Measurements from ENCODE around the gene ATRIP.

Gene ATRIP

GRCh38 chr3:48440590-48440958 is 6.0 kb upstream of the ATRIP start:
- H4K91ac ChIP-seq (ENCODE audit: low read depth, low read length, poor library complexity), result no peak overlapping the region
- H2BK15ac ChIP-seq (ENCODE audit: low read length), result no peak overlapping the region
- H4K8ac ChIP-seq (ENCODE audit: low read depth, low read length), result no peak overlapping the region
- no peak overlapping the region for H3K4ac ChIP-seq (ENCODE audit: low read length)
- peak overlapping the region; percentile 78 to 93 for H3K4me3 ChIP-seq (ENCODE audit: low read length in 2 of 2)
- peak overlapping the region; percentile 35 for H3K18ac ChIP-seq (ENCODE audit: low read length)
- no peak overlapping the region for H2BK5ac ChIP-seq (ENCODE audit: low read length)
- peak overlapping the region; percentile 85 for H2AFZ ChIP-seq (ENCODE audit: low read length)
- H3K9ac ChIP-seq (ENCODE audit: low read depth, low read length, poor library complexity), result peak overlapping the region; percentile 100
- no peak overlapping the region for H2AK5ac ChIP-seq (ENCODE audit: low read depth, low read length)
- no peak overlapping the region for H2BK12ac ChIP-seq (ENCODE audit: low read length)
- DNase-seq (ENCODE audit: low spot score), result no peak
- peak overlapping the region; percentile 81 for H3K4me2 ChIP-seq (ENCODE audit: insufficient read depth, low read length, poor library complexity, severe bottlenecking)
- H3K14ac ChIP-seq (ENCODE audit: low read length), result peak overlapping the region; percentile 92
- H3K79me1 ChIP-seq (ENCODE audit: low read depth, low read length), result peaks cover 7% of the 10 kb centered on the region
- H2BK120ac ChIP-seq (ENCODE audit: low read depth, low read length), result no peak overlapping the region
- H3K27me3 ChIP-seq (ENCODE audit: control insufficient read depth in 3 of 3, insufficient read depth in 3 of 3, low read depth in 1 of 3, low read length in 3 of 3), result no peaks in the 10 kb centered on the region
- H3K4me1 ChIP-seq (ENCODE audit: control insufficient read depth in 2 of 2, insufficient read depth in 1 of 2, low read depth in 1 of 2, low read length in 2 of 2), result peaks cover 2 to 6% of the 10 kb centered on the region in 2 donors
- H3K9me3 ChIP-seq (replicated peaks in 1 of 2; ENCODE audit: control insufficient read depth in 2 of 2, insufficient read depth in 1 of 2, low read depth in 1 of 2, low read length in 2 of 2), result no peaks in the 10 kb centered on the region
- H3K36me3 ChIP-seq (replicated peaks in 1 of 2; ENCODE audit: control insufficient read depth in 2 of 2, insufficient read depth in 2 of 2, low read length in 2 of 2), result peaks cover 8 to 36% of the 10 kb centered on the region in 2 donors
- no CpG with 5 or more reads among the region's 21 CpGs for WGBS, 2 donors (ENCODE audit: extremely low coverage in 2 of 2, insufficient read length in 2 of 2, insufficient replicate concordance in 1 of 2)
- no peak overlapping the region for H3K27ac ChIP-seq (replicated peaks; ENCODE audit: low read length)
- H3K23ac ChIP-seq (ENCODE audit: low read depth, low read length, poor library complexity), result peak overlapping the region; percentile 94

- Histone ChIP-seq H2BK120ac (ENCODE audit: low read depth, low read length) (no peak overlapping the region), H3K79me1 (ENCODE audit: low read depth, low read length) (peaks cover 11% of the 10 kb centered on the region), H2AK5ac (ENCODE audit: low read depth, low read length) (no peak overlapping the region), H3K9me3 (replicated peaks in 1 of 2; ENCODE audit: control insufficient read depth in 2 of 2, insufficient read depth in 1 of 2, low read depth in 1 of 2, low read length in 2 of 2) (no peaks in the 10 kb centered on the region), H3K36me3 (replicated peaks in 1 of 2; ENCODE audit: control insufficient read depth in 2 of 2, insufficient read depth in 2 of 2, low read length in 2 of 2) (peaks cover 8 to 36% of the 10 kb centered on the region in 2 donors), H3K4me3 (ENCODE audit: low read length in 2 of 2) (peak overlapping the region in 1 of 2 donors; percentile 78), H3K4me1 (ENCODE audit: control insufficient read depth in 2 of 2, insufficient read depth in 1 of 2, low read depth in 1 of 2, low read length in 2 of 2) (peaks cover 6 to 7% of the 10 kb centered on the region in 2 donors), H3K14ac (ENCODE audit: low read length) (no peak overlapping the region), H3K27me3 (ENCODE audit: control insufficient read depth in 3 of 3, insufficient read depth in 3 of 3, low read depth in 1 of 3, low read length in 3 of 3) (no peaks in the 10 kb centered on the region), H2AFZ (ENCODE audit: low read length) (no peak overlapping the region), H3K9ac (ENCODE audit: low read depth, low read length, poor library complexity) (no peak overlapping the region), H3K27ac (replicated peaks; ENCODE audit: low read length) (no peak overlapping the region), H4K91ac (ENCODE audit: low read depth, low read length, poor library complexity) (no peak overlapping the region), H3K4ac (ENCODE audit: low read length) (no peak overlapping the region), H3K18ac (ENCODE audit: low read length) (no peak overlapping the region), H3K4me2 (ENCODE audit: insufficient read depth, low read length, poor library complexity, severe bottlenecking) (no peak overlapping the region), H2BK15ac (ENCODE audit: low read length) (no peak overlapping the region), H2BK12ac (ENCODE audit: low read length) (no peak overlapping the region), H3K23ac (ENCODE audit: low read depth, low read length, poor library complexity) (no peak overlapping the region), H2BK5ac (ENCODE audit: low read length) (no peak overlapping the region), H4K8ac (ENCODE audit: low read depth, low read length) (no peak overlapping the region)
- no CpG with 5 or more reads among the region's 6 CpGs for WGBS, 2 donors (ENCODE audit: extremely low coverage in 2 of 2, insufficient read length in 2 of 2, insufficient replicate concordance in 1 of 2)
- DNase-seq (ENCODE audit: low spot score), result no peak
These were observed 4.6 kb upstream of the ATRIP start for GRCh38 chr3:48441940-48442339.

GRCh38 chr3:48445277-48445882 is 1.2 kb upstream of the ATRIP start:
- H3K27ac ChIP-seq (replicated peaks; ENCODE audit: low read length), result no peak overlapping the region
- H2BK12ac ChIP-seq (ENCODE audit: low read length), result no peak overlapping the region
- no CpG with 5 or more reads among the region's 6 CpGs for WGBS, 2 donors (ENCODE audit: extremely low coverage in 2 of 2, insufficient read length in 2 of 2, insufficient replicate concordance in 1 of 2)
- no peak overlapping the region for H4K8ac ChIP-seq (ENCODE audit: low read depth, low read length)
- H3K14ac ChIP-seq (ENCODE audit: low read length), result no peak overlapping the region
- H3K4me2 ChIP-seq (ENCODE audit: insufficient read depth, low read length, poor library complexity, severe bottlenecking), result peak overlapping the region; percentile 86
- H2AK5ac ChIP-seq (ENCODE audit: low read depth, low read length), result no peak overlapping the region
- peak overlapping the region; percentile 35 for H3K9ac ChIP-seq (ENCODE audit: low read depth, low read length, poor library complexity)
- peak overlapping the region in 1 of 2 donors; percentile 72 for H3K4me3 ChIP-seq (ENCODE audit: low read length in 2 of 2)
- H2BK15ac ChIP-seq (ENCODE audit: low read length), result no peak overlapping the region
- peaks cover 12% of the 10 kb centered on the region for H3K79me1 ChIP-seq (ENCODE audit: low read depth, low read length)
- H3K4ac ChIP-seq (ENCODE audit: low read length), result no peak overlapping the region
- H3K36me3 ChIP-seq (replicated peaks in 1 of 2; ENCODE audit: control insufficient read depth in 2 of 2, insufficient read depth in 2 of 2, low read length in 2 of 2), result peaks cover 8 to 48% of the 10 kb centered on the region in 2 donors
- no peak overlapping the region for H4K91ac ChIP-seq (ENCODE audit: low read depth, low read length, poor library complexity)
- H3K23ac ChIP-seq (ENCODE audit: low read depth, low read length, poor library complexity), result no peak overlapping the region
- peaks cover 8 to 13% of the 10 kb centered on the region in 2 donors for H3K4me1 ChIP-seq (ENCODE audit: control insufficient read depth in 2 of 2, insufficient read depth in 1 of 2, low read depth in 1 of 2, low read length in 2 of 2)
- H2BK5ac ChIP-seq (ENCODE audit: low read length), result no peak overlapping the region
- H2BK120ac ChIP-seq (ENCODE audit: low read depth, low read length), result no peak overlapping the region
- no peak overlapping the region for H3K18ac ChIP-seq (ENCODE audit: low read length)
- no peak for DNase-seq (ENCODE audit: low spot score)
- H3K27me3 ChIP-seq (ENCODE audit: control insufficient read depth in 3 of 3, insufficient read depth in 3 of 3, low read depth in 1 of 3, low read length in 3 of 3), result no peaks in the 10 kb centered on the region
- H3K9me3 ChIP-seq (replicated peaks in 1 of 2; ENCODE audit: control insufficient read depth in 2 of 2, insufficient read depth in 1 of 2, low read depth in 1 of 2, low read length in 2 of 2), result no peaks in the 10 kb centered on the region
- H2AFZ ChIP-seq (ENCODE audit: low read length), result no peak overlapping the region

GRCh38 chr3:48446043-48446424 is 503 bp upstream of the ATRIP start:
- Histone ChIP-seq H3K9me3 (replicated peaks in 1 of 2; ENCODE audit: control insufficient read depth in 2 of 2, insufficient read depth in 1 of 2, low read depth in 1 of 2, low read length in 2 of 2) (no peaks in the 10 kb centered on the region), H3K27ac (replicated peaks; ENCODE audit: low read length) (no peak overlapping the region), H3K23ac (ENCODE audit: low read depth, low read length, poor library complexity) (no peak overlapping the region), H2AK5ac (ENCODE audit: low read depth, low read length) (no peak overlapping the region), H2BK120ac (ENCODE audit: low read depth, low read length) (no peak overlapping the region), H3K27me3 (ENCODE audit: control insufficient read depth in 3 of 3, insufficient read depth in 3 of 3, low read depth in 1 of 3, low read length in 3 of 3) (no peaks in the 10 kb centered on the region), H2BK15ac (ENCODE audit: low read length) (no peak overlapping the region), H3K9ac (ENCODE audit: low read depth, low read length, poor library complexity) (peak overlapping the region; percentile 98), H3K36me3 (replicated peaks in 1 of 2; ENCODE audit: control insufficient read depth in 2 of 2, insufficient read depth in 2 of 2, low read length in 2 of 2) (peaks cover 8 to 51% of the 10 kb centered on the region in 2 donors), H2AFZ (ENCODE audit: low read length) (peak overlapping the region; percentile 85), H2BK12ac (ENCODE audit: low read length) (no peak overlapping the region), H2BK5ac (ENCODE audit: low read length) (no peak overlapping the region), H3K4me3 (ENCODE audit: low read length in 2 of 2) (peak overlapping the region; percentile 72 to 86), H3K4me1 (ENCODE audit: control insufficient read depth in 2 of 2, insufficient read depth in 1 of 2, low read depth in 1 of 2, low read length in 2 of 2) (peaks cover 8 to 13% of the 10 kb centered on the region in 2 donors), H3K18ac (ENCODE audit: low read length) (no peak overlapping the region), H3K79me1 (ENCODE audit: low read depth, low read length) (peaks cover 9% of the 10 kb centered on the region), H3K4me2 (ENCODE audit: insufficient read depth, low read length, poor library complexity, severe bottlenecking) (peak overlapping the region; percentile 86), H4K91ac (ENCODE audit: low read depth, low read length, poor library complexity) (no peak overlapping the region), H4K8ac (ENCODE audit: low read depth, low read length) (no peak overlapping the region), H3K4ac (ENCODE audit: low read length) (no peak overlapping the region), H3K14ac (ENCODE audit: low read length) (no peak overlapping the region)
- DNase-seq (ENCODE audit: low spot score), result no peak
- no CpG with 5 or more reads among the region's 6 CpGs for WGBS, 2 donors (ENCODE audit: extremely low coverage in 2 of 2, insufficient read length in 2 of 2, insufficient replicate concordance in 1 of 2)
